ENCODE data around the gene NAP1L4.

NAP1L4 gene

GRCh38 chr11:3010004-3010403, 17.9 kb upstream of the NAP1L4 start:
- DNase-seq, result no peak

- no peak for DNase-seq
These were observed 17.4 kb upstream of the NAP1L4 start for GRCh38 chr11:3009481-3009880.

- no peak for DNase-seq
These were observed 16.7 kb upstream of the NAP1L4 start for GRCh38 chr11:3008746-3009336.

- no peak for DNase-seq
These were observed 15.4 kb upstream of the NAP1L4 start for GRCh38 chr11:3007404-3008010.

GRCh38 chr11:3006505-3007260, 14.6 kb upstream of the NAP1L4 start:
- no peak for DNase-seq

- DNase-seq, result no peak
These were observed 12.4 kb upstream of the NAP1L4 start for GRCh38 chr11:3004481-3004880.

GRCh38 chr11:3003396-3004231, 11.5 kb upstream of the NAP1L4 start:
- DNase-seq, result no peak

- DNase-seq, result no peak
These were observed 10.7 kb upstream of the NAP1L4 start for GRCh38 chr11:3002871-3003270.

GRCh38 chr11:3002351-3002861, 10.3 kb upstream of the NAP1L4 start:
- DNase-seq, result no peak

GRCh38 chr11:3001496-3001895, 9.4 kb upstream of the NAP1L4 start:
- DNase-seq, result no peak

GRCh38 chr11:3000032-3000961, 8.2 kb upstream of the NAP1L4 start:
- no peak for DNase-seq

GRCh38 chr11:2999464-2999998, 7.4 kb upstream of the NAP1L4 start:
- DNase-seq, result no peak

- no peak for DNase-seq
These were observed 6.1 kb upstream of the NAP1L4 start for GRCh38 chr11:2998073-2998850.

- no peak for DNase-seq
These were observed 5.3 kb upstream of the NAP1L4 start for GRCh38 chr11:2997406-2997805.

- DNase-seq, result no peak
These were observed 4.8 kb upstream of the NAP1L4 start for GRCh38 chr11:2996976-2997375.

- DNase-seq, result no peak
These were observed 3.9 kb upstream of the NAP1L4 start for GRCh38 chr11:2995893-2996554.

GRCh38 chr11:2995031-2995561, 3.0 kb upstream of the NAP1L4 start:
- DNase-seq, result no peak

- DNase-seq, result no peak
These were observed 2.2 kb upstream of the NAP1L4 start for GRCh38 chr11:2994336-2994730.

GRCh38 chr11:2992997-2993325, 832 bp upstream of the NAP1L4 start:
- DNase-seq, result no peak

Data from SW 1271 (cell line).